H9 (cell line): ENCODE results near the gene NVL. TPM values are rescaled to one million over a fixed set of nuclear protein-coding genes. Genes with fewer than 3 reads are reported as not detected.
A peak's percentile ranks its signal among the peaks of the same experiment; 100 is the strongest.

ENCODE experiments used
- DNase-seq: peaks from one replicate; pipeline ENCODE4 v3.0.0-alpha.2; 2017
- H2AFZ ChIP-seq: one replicate; pipeline ENCODE4 v1.6.1; 2013; ENCODE audit warnings: mild to moderate bottlenecking, low read length, control low read depth, moderate library complexity
- H2AK5ac ChIP-seq: 2 replicates; pipeline ENCODE4 v1.6.1; 2013; ENCODE audit warnings: low read length, control low read depth, mixed read lengths; ENCODE audit not compliant: insufficient read length
- H2BK120ac ChIP-seq: one replicate; pipeline ENCODE4 v1.6.1; 2013; ENCODE audit warnings: low read depth, mild to moderate bottlenecking, low read length, control low read depth, inconsistent platforms; ENCODE audit not compliant: poor library complexity, severe bottlenecking
- H2BK12ac ChIP-seq: 2 replicates; pipeline ENCODE4 v1.6.1; 2013; ENCODE audit warnings: low read length, control low read depth, mixed read lengths, low read depth; ENCODE audit not compliant: insufficient read length
- H2BK15ac ChIP-seq: 2 replicates; pipeline ENCODE4 v1.6.1; 2013; ENCODE audit warnings: low read depth, low read length, control low read depth
- H2BK20ac ChIP-seq: one replicate; pipeline ENCODE4 v1.6.1; 2013; ENCODE audit warnings: low read depth, mild to moderate bottlenecking, low read length, control low read depth, inconsistent platforms; ENCODE audit not compliant: poor library complexity, severe bottlenecking
- H2BK5ac ChIP-seq: 2 replicates; pipeline ENCODE4 v1.6.1; 2013; ENCODE audit warnings: low read length, control low read depth, mixed read lengths; ENCODE audit not compliant: insufficient read length
- H3K14ac ChIP-seq: 2 replicates; pipeline ENCODE4 v1.6.1; 2013; ENCODE audit warnings: low read length, control low read depth; ENCODE audit not compliant: insufficient read depth
- H3K18ac ChIP-seq: 2 replicates; pipeline ENCODE4 v1.6.1; 2013; ENCODE audit warnings: low read depth, mild to moderate bottlenecking, mixed read lengths, low read length, control low read depth; ENCODE audit not compliant: insufficient read length
- H3K23ac ChIP-seq: 2 replicates; pipeline ENCODE4 v1.6.1; 2013; ENCODE audit warnings: low read length, control low read depth, mixed read lengths, low read depth; ENCODE audit not compliant: insufficient read length
- H3K23me2 ChIP-seq: 2 replicates; pipeline ENCODE4 v1.6.1; 2013; ENCODE audit warnings: low read depth, mild to moderate bottlenecking, mixed read lengths, low read length, control low read depth; ENCODE audit not compliant: insufficient read length, poor library complexity, severe bottlenecking
- H3K27ac ChIP-seq: 2 replicates; pipeline ENCODE4 v1.5.1; 2013; ENCODE audit warnings: low read length, control low read depth, mixed read lengths, low read depth; ENCODE audit not compliant: insufficient read length
- H3K27me3 ChIP-seq: 2 replicates; pipeline ENCODE4 v1.6.1; 2013; ENCODE audit warnings: low read length, control low read depth, inconsistent platforms; ENCODE audit not compliant: insufficient read depth
- H3K4ac ChIP-seq: 2 replicates; pipeline ENCODE4 v1.6.1; 2013; ENCODE audit warnings: low read depth, mild to moderate bottlenecking, control low read depth, inconsistent platforms, low read length, moderate library complexity
- H3K4me1 ChIP-seq: 2 replicates; pipeline ENCODE4 v1.6.1; 2013; ENCODE audit warnings: low read length, control low read depth, inconsistent platforms; ENCODE audit not compliant: insufficient read depth
- H3K4me2 ChIP-seq: 2 replicates; pipeline ENCODE4 v1.6.1; 2013; ENCODE audit warnings: low read length, control low read depth, mixed read lengths; ENCODE audit not compliant: insufficient read length, insufficient read depth
- H3K56ac ChIP-seq: 2 replicates; pipeline ENCODE4 v1.6.1; 2013; ENCODE audit warnings: low read depth, mild to moderate bottlenecking, mixed read lengths, low read length, control low read depth; ENCODE audit not compliant: insufficient read length
- H3K79me1 ChIP-seq: 2 replicates; pipeline ENCODE4 v1.6.1; 2013; ENCODE audit warnings: low read depth, mild to moderate bottlenecking, moderate library complexity, low read length, control low read depth, inconsistent platforms; ENCODE audit not compliant: insufficient read depth, poor library complexity, severe bottlenecking
- H3K79me2 ChIP-seq: 2 replicates; pipeline ENCODE4 v1.6.1; 2013; ENCODE audit warnings: low read length, control low read depth, inconsistent platforms; ENCODE audit not compliant: insufficient read depth
- H3K9ac ChIP-seq: 2 replicates; pipeline ENCODE4 v1.6.1; 2013; ENCODE audit warnings: low read length, control low read depth, mixed read lengths; ENCODE audit not compliant: insufficient read length; ENCODE audit errors: extremely low read depth
- H3K9me3 ChIP-seq: one replicate; pipeline ENCODE4 v1.6.1; 2013; ENCODE audit warnings: low read depth, low read length, inconsistent platforms; ENCODE audit not compliant: control insufficient read depth
- H3T11ph ChIP-seq: one replicate; pipeline ENCODE4 v1.6.1; 2013; ENCODE audit warnings: mild to moderate bottlenecking, low read length, control low read depth, inconsistent platforms
- H4K20me1 ChIP-seq: one replicate; pipeline ENCODE4 v1.6.1; 2013; ENCODE audit not compliant: control insufficient read depth, insufficient read length, insufficient read depth
- H4K5ac ChIP-seq: 2 replicates; pipeline ENCODE4 v1.6.1; 2013; ENCODE audit warnings: low read depth, mild to moderate bottlenecking, mixed read lengths, low read length, control low read depth; ENCODE audit not compliant: insufficient read length
- H4K8ac ChIP-seq: replicated peaks from 2 replicates; pipeline ENCODE4 v1.6.1; 2013; ENCODE audit warnings: low read length, control low read depth, mixed read lengths, low read depth; ENCODE audit not compliant: insufficient read length
- H4K91ac ChIP-seq: 2 replicates; pipeline ENCODE4 v1.6.1; 2013; ENCODE audit warnings: low read depth, mild to moderate bottlenecking, moderate library complexity, mixed read lengths, low read length, control low read depth; ENCODE audit not compliant: insufficient read length
- H3K27ac Mint-ChIP-seq, 3 experiments: 2 replicates in 2 of 3; 3 replicates in 1 of 3; pipeline ENCODE4 v1.8.0; 2020 to 2021; ENCODE audit warnings: mixed read lengths in 3 of 3, mild to moderate bottlenecking in 1 of 3, moderate library complexity in 1 of 3
- H3K27me3 Mint-ChIP-seq: 2 replicates; pipeline ENCODE4 v1.8.0; 2021; ENCODE audit warnings: low read depth, mild to moderate bottlenecking, moderate library complexity, mixed read lengths
- H3K36me3 Mint-ChIP-seq, 3 experiments: 2 replicates in 2 of 3; 3 replicates in 1 of 3; pipeline ENCODE4 v1.8.0; 2020 to 2021; ENCODE audit warnings: low read depth in 3 of 3, mixed read lengths in 3 of 3; ENCODE audit not compliant: insufficient read depth in 1 of 3
- H3K4me1 Mint-ChIP-seq, 2 experiments: 2 replicates each; pipeline ENCODE4 v1.8.0; 2020; ENCODE audit warnings: mixed read lengths in 2 of 2
- H3K4me3 Mint-ChIP-seq, 2 experiments: 2 replicates in 1 of 2; 3 replicates in 1 of 2; pipeline ENCODE4 v1.8.0; 2020 to 2021; ENCODE audit warnings: mild to moderate bottlenecking in 2 of 2, mixed read lengths in 2 of 2, moderate library complexity in 1 of 2
- H3K9me3 Mint-ChIP-seq, 2 experiments: 2 replicates in 1 of 2; 3 replicates in 1 of 2; pipeline ENCODE4 v1.8.0; 2020; ENCODE audit warnings: mild to moderate bottlenecking in 2 of 2, mixed read lengths in 2 of 2, moderate library complexity in 1 of 2
- CTCF ChIP-seq: fragments of 200-600 bp; sonication (generic); conservative IDR thresholded peaks from 3 replicates; pipeline ENCODE4 v1.8.0; 2021; ENCODE audit warnings: antibody characterized with exemption, mild to moderate bottlenecking
- WGBS: extraction: QIAGEN DNeasy Blood & Tissue Kit; methylation state at CpG from one replicate; pipeline ENCODE4 v1.1.7; 2013; ENCODE audit warnings: missing lambda C conversion rate, low lambda C conversion rate, mixed read lengths; ENCODE audit not compliant: insufficient read length; ENCODE audit errors: extremely low coverage; 5-methylcytosine and 5-hydroxymethylcytosine counted together
- total RNA-seq: library from RNA; stranded (reverse); gene quantifications from 2 replicates; pipeline ENCODE4 v1.2.1, GENCODE V29; 2021

Gene NVL
- total RNA-seq, 1 experiment from 2014 or later, result 66.9 TPM

- Mint-ChIP-seq H3K36me3 (peaks cover 0 to 3% (median 0%) of the 10 kb centered on the region in 3 experiments; a peak in 2 of 7 replicates), H3K27ac (peak overlapping the region in 1 of 3 experiments; percentile 63; a peak in 4 of 7 replicates)
Measured at GRCh38 chr1:224201383-224201782, 128.6 kb downstream of the NVL start.

More at GRCh38 chr1:224201383-224201782, 128.6 kb downstream of the NVL start:
- Histone ChIP-seq H3K23ac (no peak overlapping the region), H4K5ac (no peak overlapping the region), H3K79me1 (no peaks in the 10 kb centered on the region), H3K18ac (no peak overlapping the region), H3K14ac (no peak overlapping the region), H3K27me3 (no peaks in the 10 kb centered on the region), H3K4me2 (no peak overlapping the region), H2AK5ac (no peak overlapping the region), H3K56ac (no peak overlapping the region), H3K9ac (no peak overlapping the region), H3K23me2 (no peaks in the 10 kb centered on the region), H2BK20ac (no peak overlapping the region), H3K27ac (no peak overlapping the region), H3T11ph (no peak overlapping the region), H4K8ac (no peak overlapping the region), H3K9me3 (no peaks in the 10 kb centered on the region), H4K91ac (no peak overlapping the region), H2BK12ac (no peak overlapping the region), H2BK120ac (no peak overlapping the region), H4K20me1 (no peaks in the 10 kb centered on the region), H3K79me2 (no peaks in the 10 kb centered on the region), H2BK15ac (no peak overlapping the region), H3K4ac (no peak overlapping the region), H3K4me1 (peaks cover 3% of the 10 kb centered on the region; the same call in 1 of the 2 replicates), H2BK5ac (no peak overlapping the region), H2AFZ (no peak overlapping the region)
- no CpG with 5 or more reads among the region's 5 CpGs for WGBS
- no peak for DNase-seq
- peaks cover 17 to 33% of the 10 kb centered on the region in 2 experiments for H3K4me1 Mint-ChIP-seq
- no peaks in the 10 kb centered on the region for H3K27me3 Mint-ChIP-seq
- no peaks in the 10 kb centered on the region for H3K9me3 Mint-ChIP-seq
- TF ChIP-seq CTCF, result no peak
- H3K4me3 Mint-ChIP-seq, result no peak overlapping the region
